Measurements from ENCODE around the gene EREG.

GRCh38 chr4:74374128-74374527 is 9.2 kb downstream of the EREG start:
- TF ChIP-seq, protein P1, sequence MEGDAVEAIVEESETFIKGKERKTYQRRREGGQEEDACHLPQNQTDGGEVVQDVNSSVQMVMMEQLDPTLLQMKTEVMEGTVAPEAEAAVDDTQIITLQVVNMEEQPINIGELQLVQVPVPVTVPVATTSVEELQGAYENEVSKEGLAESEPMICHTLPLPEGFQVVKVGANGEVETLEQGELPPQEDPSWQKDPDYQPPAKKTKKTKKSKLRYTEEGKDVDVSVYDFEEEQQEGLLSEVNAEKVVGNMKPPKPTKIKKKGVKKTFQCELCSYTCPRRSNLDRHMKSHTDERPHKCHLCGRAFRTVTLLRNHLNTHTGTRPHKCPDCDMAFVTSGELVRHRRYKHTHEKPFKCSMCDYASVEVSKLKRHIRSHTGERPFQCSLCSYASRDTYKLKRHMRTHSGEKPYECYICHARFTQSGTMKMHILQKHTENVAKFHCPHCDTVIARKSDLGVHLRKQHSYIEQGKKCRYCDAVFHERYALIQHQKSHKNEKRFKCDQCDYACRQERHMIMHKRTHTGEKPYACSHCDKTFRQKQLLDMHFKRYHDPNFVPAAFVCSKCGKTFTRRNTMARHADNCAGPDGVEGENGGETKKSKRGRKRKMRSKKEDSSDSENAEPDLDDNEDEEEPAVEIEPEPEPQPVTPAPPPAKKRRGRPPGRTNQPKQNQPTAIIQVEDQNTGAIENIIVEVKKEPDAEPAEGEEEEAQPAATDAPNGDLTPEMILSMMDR (IDR thresholded peaks at IDR 0.05) = no peak
- TF ChIP-seq EP300 (IDR thresholded peaks at IDR 0.05) (no peak), POLR2A (IDR thresholded peaks at IDR 0.05) (no peak)

All from suprapubic skin (tissue), 3 donors.